RWPE2 (cell line): Measurements from ENCODE around the gene PBX3.

Source experiments
- ATAC-seq: fragments of 200-7000 bp; cut with Tn5 transposase; 3 replicates; pipeline ENCODE4 v1.9.1; 2021; ENCODE audit warnings: low read depth
- DNase-seq: peaks from one replicate; pipeline ENCODE4 v3.0.0-alpha.2; 2020; ENCODE audit warnings: low spot score
- H3K27ac ChIP-seq: fragments of 450-650 bp; 2 replicates; pipeline ENCODE4 v1.5.1; 2017; ENCODE audit warnings: mild to moderate bottlenecking; ENCODE audit not compliant: poor library complexity, severe bottlenecking
- H3K27me3 ChIP-seq: fragments of 250-450 bp; sonication (Bioruptor Pico); 2 replicates; pipeline ENCODE4 v1.5.1; 2021; ENCODE audit warnings: mild to moderate bottlenecking, moderate library complexity; ENCODE audit not compliant: insufficient read depth, poor library complexity, severe bottlenecking
- H3K36me3 ChIP-seq: fragments of 250-450 bp; sonication (Bioruptor Pico); 2 replicates; pipeline ENCODE4 v1.5.1; 2020; ENCODE audit warnings: low read depth, mild to moderate bottlenecking, moderate library complexity
- H3K4me1 ChIP-seq: fragments of 250-450 bp; sonication (Bioruptor Pico); 2 replicates; pipeline ENCODE4 v1.5.1; 2021; ENCODE audit warnings: mild to moderate bottlenecking, moderate library complexity; ENCODE audit not compliant: insufficient read depth, poor library complexity, severe bottlenecking
- H3K4me3 ChIP-seq: fragments of 250-450 bp; sonication (Bioruptor Pico); 2 replicates; pipeline ENCODE4 v1.5.1; 2021; ENCODE audit warnings: mild to moderate bottlenecking, moderate library complexity; ENCODE audit not compliant: severe bottlenecking
- H3K9me3 ChIP-seq: fragments of 250-450 bp; sonication (Bioruptor Pico); 2 replicates; pipeline ENCODE4 v1.5.1; 2021; ENCODE audit warnings: mild to moderate bottlenecking, moderate library complexity; ENCODE audit not compliant: severe bottlenecking
- TF ChIP-seq, protein P1 (sequence below): fragments of 450-650 bp; IDR thresholded peaks from one replicate; pipeline ENCODE4 v1.5.1; 2017; ENCODE audit warnings: mild to moderate bottlenecking, moderate library complexity; ENCODE audit not compliant: poor library complexity, severe bottlenecking

Gene PBX3

DNA sequence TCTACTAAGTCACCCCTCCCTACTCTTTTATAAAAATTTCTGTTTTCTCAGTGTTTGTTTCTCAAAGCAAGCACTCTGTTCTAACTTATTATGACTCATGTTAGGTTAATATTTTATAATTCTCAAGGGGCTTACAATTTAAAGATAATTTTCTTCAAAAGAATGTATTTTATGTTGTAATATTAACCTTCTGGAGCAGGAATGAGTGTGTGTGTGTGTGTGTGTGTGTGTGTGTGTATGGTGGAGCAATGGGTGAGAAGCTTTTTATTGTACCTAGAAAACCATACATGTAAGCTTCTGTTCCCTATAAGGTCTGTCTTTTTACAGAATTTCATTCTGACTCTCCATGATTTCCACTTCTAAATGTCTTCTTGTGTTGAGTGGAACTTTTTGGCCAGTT lies 63.0 kb downstream of the PBX3 start:
- Histone ChIP-seq H3K9me3 (no peaks in the 10 kb centered on the region), H3K4me1 (peaks cover 5% of the 10 kb centered on the region), H3K36me3 (0 out of 2 replicates have a peak, but pooled peaks cover 4% of the 10 kb centered on the region), H3K27ac (no peak overlapping the region), H3K27me3 (no peaks in the 10 kb centered on the region), H3K4me3 (no peak overlapping the region)
- DNase-seq, result no peak
- TF ChIP-seq, protein P1, sequence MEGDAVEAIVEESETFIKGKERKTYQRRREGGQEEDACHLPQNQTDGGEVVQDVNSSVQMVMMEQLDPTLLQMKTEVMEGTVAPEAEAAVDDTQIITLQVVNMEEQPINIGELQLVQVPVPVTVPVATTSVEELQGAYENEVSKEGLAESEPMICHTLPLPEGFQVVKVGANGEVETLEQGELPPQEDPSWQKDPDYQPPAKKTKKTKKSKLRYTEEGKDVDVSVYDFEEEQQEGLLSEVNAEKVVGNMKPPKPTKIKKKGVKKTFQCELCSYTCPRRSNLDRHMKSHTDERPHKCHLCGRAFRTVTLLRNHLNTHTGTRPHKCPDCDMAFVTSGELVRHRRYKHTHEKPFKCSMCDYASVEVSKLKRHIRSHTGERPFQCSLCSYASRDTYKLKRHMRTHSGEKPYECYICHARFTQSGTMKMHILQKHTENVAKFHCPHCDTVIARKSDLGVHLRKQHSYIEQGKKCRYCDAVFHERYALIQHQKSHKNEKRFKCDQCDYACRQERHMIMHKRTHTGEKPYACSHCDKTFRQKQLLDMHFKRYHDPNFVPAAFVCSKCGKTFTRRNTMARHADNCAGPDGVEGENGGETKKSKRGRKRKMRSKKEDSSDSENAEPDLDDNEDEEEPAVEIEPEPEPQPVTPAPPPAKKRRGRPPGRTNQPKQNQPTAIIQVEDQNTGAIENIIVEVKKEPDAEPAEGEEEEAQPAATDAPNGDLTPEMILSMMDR, result no peak
- ATAC-seq, result no peak

DNA sequence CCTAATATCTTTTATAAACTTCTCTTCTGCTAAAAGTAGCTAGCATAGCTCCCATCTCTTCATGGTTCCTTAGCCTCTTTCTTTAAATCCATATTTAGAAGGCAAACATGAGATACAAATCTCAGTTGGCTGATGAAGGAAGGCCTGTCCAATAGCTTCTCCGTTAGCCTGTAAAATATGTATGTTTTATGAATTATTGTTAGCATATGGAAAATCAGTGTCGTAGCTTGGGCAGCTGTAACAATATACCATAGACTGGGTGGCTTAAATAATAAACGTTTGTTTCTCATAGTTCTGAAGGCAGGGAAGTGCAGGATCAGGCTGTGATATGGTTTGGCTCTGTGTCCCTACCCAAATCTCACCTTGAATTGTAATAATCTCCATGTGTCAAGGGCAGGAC lies 63.8 kb downstream of the PBX3 start:
- no peaks in the 10 kb centered on the region for H3K9me3 ChIP-seq
- 0 out of 2 replicates have a peak, but pooled peaks cover 4% of the 10 kb centered on the region for H3K36me3 ChIP-seq
- no peak overlapping the region for H3K4me3 ChIP-seq
- ATAC-seq (no peak), DNase-seq (no peak)
- H3K27me3 ChIP-seq, result no peaks in the 10 kb centered on the region
- peaks cover 12% of the 10 kb centered on the region for H3K4me1 ChIP-seq
- TF ChIP-seq, protein P1, result no peak
- no peak overlapping the region for H3K27ac ChIP-seq

DNA sequence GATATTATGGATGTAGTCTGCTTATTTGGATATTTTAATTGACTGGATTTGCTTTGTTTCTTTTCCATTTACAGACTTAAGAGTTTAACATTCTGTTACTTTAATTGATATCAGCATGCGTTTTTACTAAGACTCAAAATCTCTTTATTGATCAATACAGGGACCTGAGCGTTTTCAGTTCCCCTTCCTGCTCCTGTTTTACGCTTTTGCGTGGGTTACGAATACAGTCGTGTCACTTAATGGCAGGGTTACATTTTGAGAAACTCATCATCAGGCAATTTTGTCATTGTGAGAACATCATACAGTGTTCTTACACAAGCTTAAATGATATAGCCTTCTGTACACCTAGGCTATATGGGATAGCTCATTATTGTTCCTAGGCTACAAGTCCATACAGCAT lies 65.2 kb downstream of the PBX3 start:
- TF ChIP-seq, protein P1, result no peak
- Histone ChIP-seq H3K9me3 (no peaks in the 10 kb centered on the region), H3K4me3 (no peak overlapping the region), H3K36me3 (0 out of 2 replicates have a peak, but pooled peaks cover 4% of the 10 kb centered on the region), H3K27ac (no peak overlapping the region), H3K4me1 (peaks cover 12% of the 10 kb centered on the region), H3K27me3 (no peaks in the 10 kb centered on the region)
- ATAC-seq, result no peak
- DNase-seq, result no peak

DNA sequence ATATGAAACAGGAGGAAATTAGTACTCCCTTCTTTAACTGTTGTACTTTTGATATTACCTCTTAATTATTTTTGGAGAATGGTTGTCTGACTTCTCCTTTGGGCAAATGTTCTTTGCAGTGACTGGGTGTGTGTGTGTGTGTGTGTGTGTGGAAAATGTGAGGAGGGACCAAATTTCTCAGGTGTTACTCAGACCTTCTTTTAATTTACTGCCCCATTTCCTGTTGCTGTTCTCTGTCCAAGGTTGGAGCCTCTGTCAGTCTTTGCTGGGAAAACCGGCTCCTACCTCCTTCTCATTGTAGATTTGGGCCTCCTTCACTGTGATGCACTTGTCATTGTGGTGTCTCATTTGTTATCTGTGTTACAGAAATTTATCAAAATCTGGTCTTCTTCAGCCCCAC lies 68.4 kb downstream of the PBX3 start:
- TF ChIP-seq, protein P1, result no peak
- peak; percentile 69 for DNase-seq
- peak overlapping the region; percentile 1 for H3K27ac ChIP-seq

DNA sequence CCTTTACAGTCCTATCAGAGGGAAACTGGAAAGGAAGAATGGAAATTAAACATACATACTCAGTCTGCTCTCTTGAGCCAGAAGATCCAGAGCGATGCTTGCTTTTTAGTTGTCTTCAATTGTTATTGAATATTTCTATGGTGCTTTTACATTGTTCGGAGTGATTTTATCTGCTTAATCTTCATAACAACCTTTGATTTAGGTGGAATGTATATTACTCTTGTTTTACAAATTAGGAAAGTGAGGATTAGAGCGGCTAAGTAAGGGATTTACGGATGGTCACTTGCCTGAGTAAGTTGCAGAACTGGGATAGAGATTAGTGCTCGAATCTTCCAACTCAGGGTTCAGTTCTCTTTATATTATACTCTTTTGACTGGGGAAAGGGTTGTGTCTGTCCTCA lies 69.1 kb downstream of the PBX3 start:
- no peak overlapping the region for H3K27ac ChIP-seq
- H3K36me3 ChIP-seq, result 0 out of 2 replicates have a peak, but pooled peaks cover 4% of the 10 kb centered on the region
- no peak for DNase-seq
- TF ChIP-seq, protein P1, result no peak
- no peaks in the 10 kb centered on the region for H3K27me3 ChIP-seq
- no peak for ATAC-seq
- no peaks in the 10 kb centered on the region for H3K9me3 ChIP-seq
- no peak overlapping the region for H3K4me3 ChIP-seq
- peaks cover 12% of the 10 kb centered on the region for H3K4me1 ChIP-seq

More for the DNA sequence above, 68.4 kb downstream of the PBX3 start:
- ATAC-seq, result peak; percentile 87
- Histone ChIP-seq H3K36me3 (0 out of 2 replicates have a peak, but pooled peaks cover 4% of the 10 kb centered on the region), H3K9me3 (no peaks in the 10 kb centered on the region), H3K4me3 (no peak overlapping the region), H3K4me1 (peaks cover 12% of the 10 kb centered on the region), H3K27me3 (no peaks in the 10 kb centered on the region)
